Measurements from ENCODE around the gene BIK.
"Not testable (repeated sequence)": the region's sequence is repeated elsewhere in the genome, so short reads cannot be mapped to it uniquely, and the experiment has no call there.

Gene BIK

GRCh38 chr22:43110444-43110926 is at the start of gene BIK:
Gene BIK (plus strand): TSS chr22:43110750. CDS start chr22:43124023, 13,273 bp downstream.
- no peak for DNase-seq

DNA sequence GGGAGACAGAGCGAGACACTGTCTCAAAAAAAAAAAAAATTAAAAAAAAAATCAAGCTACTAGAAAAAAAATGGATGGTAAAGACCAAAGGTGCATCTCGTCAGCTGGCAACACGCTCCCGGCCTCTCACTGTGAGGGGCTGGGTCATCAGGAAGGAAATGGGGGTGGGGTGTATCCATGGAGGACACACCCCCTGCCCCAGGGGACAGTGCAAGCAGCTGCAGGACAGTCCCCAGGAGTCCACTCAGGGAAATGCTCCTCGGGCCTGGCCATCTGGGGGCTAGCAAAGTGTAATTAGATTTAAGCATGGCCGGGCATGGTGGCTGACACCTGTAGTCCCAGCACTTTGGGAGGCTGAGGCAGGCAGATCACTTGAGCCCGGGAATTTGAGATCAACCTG is 44.4 kb upstream of the BIK start:
- no peak for DNase-seq

- no peak for DNase-seq
Measured at GRCh38 chr22:43066844-43067385, 43.6 kb upstream of the BIK start.

DNA sequence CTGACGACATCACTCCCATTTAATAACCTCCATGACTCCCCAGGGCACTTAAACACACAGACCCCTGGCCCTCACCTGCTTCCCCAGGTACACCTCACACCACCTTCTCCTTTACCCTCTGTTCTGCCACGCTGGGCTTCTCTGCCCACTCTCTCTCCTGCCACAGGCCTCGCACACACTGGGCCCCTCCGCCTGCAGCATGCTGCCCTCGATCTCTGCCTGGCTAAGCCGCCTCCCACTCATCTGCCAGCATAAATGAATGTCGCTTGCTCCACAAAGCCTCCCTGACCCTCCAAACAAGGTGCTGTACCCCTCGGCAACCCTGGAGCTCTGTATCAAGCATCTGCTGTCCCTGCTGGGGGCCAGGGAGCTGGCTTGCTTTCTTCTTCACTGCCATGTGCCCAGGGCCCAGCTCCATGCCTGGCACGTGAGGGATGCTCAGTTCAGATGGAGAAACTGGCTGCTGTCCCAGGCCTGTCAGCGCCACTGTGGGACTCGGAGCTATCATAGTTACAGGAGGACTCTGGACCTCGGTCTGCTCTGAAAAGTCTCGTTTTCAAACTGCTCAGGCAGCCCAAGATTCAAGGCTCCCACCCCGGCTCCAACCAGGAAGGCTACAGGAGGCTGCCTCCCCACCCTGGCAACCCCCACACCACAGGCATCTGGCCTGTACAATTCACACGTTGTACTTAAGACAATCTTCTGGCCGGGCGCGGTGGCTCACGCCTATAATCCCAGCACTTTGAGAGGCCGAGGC is 33.3 kb upstream of the BIK start:
- DNase-seq = no peak

- no peak for DNase-seq
Measured at GRCh38 chr22:43078522-43078921, 32.0 kb upstream of the BIK start.

DNA sequence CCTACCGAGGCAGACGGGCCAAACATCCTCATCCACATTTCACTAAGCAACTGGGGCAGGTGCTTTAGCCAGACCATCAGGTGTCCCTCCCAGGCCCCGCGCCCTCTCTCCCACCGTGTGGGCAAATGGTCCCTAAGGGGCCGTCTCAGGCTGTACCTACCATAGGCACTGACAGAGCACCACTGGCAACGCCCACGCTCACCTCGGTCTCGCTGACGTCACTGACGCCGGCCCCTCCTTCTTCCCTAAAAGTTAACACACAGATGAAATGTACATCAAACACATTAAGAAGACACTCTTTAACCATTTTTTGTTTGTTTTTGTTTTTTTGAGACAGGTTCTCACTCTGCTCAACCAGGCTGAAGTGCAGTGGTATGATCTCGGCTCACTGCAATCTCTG is 30.8 kb upstream of the BIK start:
- DNase-seq = no peak

DNA sequence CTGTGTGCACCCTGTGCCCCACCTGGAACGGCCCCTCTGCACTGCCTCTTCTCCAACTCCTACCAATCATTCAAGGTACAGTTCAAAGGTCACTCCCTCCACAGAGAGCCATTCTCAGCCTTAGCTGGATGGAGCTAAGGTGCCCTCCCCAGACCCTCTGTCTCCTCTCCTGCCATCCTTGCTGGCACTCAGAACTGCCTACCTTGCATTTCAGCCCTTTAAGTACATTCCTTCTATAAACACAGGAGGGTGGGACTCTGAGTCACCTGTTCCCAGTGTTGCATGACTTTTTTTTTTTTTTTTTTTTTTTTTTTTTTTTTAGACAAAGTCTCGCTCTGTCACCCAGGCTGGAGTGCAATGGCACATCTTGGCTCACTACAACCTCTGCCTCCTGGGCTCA is 29.9 kb upstream of the BIK start:
- no peak for DNase-seq

DNA sequence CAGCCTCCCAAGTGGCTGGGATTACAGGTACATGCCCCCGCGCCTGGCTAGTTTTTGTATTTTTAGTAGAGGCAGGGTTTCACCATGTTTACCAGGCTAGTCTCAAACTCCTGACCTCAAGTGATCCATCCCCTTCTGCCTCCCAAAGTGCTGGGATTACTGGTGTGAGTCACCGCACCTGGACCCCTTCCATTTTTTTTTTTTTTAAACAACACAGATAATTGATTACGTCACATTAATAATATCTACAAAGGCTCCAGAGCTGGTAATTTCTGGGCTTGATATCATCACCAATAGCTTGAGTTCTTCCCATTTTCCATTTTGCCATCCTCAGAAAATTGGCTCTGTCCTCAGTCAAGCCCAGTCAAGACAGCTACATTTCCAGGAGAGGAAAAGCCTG is 28.6 kb upstream of the BIK start:
- no peak for DNase-seq

DNA sequence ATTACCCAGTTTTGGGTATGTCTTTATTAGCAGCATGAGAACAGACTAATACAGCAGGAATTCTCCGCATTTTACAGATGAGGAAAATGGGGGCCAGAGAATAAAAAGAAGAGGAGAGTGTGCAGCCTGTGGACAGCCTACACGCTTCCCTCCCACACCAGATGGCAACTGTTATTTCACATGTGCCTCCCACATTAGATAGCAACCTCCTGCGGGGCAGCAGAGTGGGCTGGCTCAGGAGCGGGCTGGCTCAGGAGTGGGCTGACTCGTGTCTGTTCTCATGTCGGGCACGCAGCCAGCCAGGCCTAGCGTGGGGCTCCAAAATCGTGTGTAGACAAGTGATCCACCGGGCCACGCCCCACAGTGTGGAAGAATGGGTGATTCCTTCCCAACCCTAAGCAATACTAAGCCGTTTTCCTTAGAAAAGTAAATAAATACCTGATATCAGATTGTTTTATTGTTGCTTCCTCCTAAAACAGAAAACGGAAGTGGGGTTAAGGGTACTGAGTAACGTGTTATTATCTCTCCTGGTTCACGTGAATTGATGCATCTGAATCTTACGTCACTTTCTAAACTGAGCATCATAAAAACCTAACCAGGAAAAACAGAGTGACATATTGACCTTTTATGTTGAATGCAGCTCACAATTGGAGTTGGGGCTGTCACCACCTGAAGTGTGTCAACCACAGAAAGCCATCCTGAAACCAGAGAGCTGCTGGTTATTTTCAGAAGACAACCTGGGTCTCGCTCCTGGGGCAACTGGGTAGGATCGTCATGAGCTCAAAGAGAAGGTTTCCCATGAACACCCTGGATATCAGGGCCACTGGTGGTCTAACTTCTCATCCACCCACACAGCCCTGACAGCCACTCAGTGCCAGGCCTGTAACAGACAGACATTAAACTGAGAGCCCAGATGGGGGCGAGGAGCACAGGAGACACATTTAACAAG is 24.6 kb upstream of the BIK start:
- DNase-seq = no peak

- DNase-seq = no peak
Measured at GRCh38 chr22:43088627-43088983, 21.9 kb upstream of the BIK start.

DNA sequence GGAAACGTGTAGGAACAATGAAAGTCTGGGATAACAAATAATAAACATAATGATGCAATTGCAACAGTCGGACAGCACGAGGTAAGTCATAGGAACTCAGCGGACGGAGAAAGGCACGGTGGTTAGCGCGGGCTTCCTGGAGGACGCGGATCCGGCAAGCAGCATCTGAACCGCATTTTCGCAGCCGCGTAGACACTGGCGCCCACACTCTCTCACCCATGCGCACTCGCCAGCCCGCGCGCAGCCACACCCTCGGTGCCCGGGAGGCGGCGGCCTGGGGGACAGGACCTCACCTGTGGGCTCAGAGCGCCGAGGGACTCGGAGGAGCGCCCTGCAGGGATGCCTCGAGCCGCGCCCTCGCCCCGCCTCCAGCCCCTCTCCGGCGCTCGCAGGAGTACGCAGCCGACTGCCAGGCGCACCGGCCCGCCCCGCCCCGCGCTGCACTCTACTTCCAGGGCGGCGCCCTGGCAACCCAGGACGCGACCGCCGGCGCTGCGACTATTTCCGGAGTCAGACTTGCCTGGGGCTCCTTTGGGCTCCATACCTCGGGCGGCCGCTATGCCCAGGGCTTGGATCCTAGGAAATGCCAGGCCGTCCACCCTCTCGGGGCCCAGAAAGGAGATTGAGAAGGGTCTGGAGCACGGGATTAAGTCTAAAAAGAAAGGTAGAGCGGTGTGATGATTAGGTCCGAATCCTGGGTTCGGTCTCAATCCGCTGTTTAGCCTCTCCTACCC is 21.4 kb upstream of the BIK start, which contains the start of gene TTLL1:
TTLL1 (minus strand) TSS at position 408 of the 734 bp plus-strand sequence. CDS start 13,805 bp downstream, outside the sequence.
- peak; percentile 73 for DNase-seq

- DNase-seq = peak; percentile 83
Measured at GRCh38 chr22:43090130-43090789, 20.3 kb upstream of the BIK start.

GRCh38 chr22:43092085-43092484 is 18.5 kb upstream of the BIK start:
- no peak for DNase-seq

DNA sequence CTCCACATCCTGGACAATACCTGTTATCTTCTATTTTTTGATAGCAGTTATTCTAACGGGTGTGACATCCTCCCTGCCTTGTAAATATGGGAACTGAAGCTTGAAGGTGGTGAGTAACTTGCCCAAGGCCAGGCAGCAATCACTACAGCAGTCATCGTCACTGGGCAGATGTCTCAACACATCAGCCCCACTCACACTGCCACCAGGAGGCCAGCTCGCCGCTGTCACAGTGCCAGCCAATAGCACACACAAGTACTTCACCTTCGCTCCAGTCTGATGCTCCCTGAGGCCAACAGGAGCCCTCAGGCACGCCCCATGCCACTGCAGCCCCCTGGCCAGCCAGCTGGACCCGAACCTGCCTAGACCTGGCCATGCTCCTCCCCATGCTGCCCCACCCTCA is 16.5 kb upstream of the BIK start:
- DNase-seq = peak; percentile 27

DNA sequence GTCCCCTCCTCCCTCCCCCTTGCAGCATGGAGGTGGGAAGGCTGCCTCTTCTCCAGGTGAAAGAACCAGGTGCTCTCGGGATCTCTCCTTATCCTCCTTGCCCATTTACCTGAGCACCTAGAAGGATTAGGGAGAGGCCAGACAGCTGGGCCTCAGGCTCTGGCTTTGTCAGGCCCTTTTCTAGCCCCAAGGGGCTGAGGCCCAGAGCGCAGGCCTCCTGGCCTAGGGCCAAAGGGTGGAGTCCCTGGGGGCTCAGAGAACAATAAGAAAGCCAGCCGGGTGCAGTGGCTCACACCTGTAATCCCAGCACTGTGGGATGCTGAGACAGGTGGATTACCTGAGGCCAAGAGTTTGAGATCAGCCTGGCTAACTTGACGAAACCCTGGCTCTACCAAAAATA is 16.0 kb upstream of the BIK start:
- DNase-seq = no peak

GRCh38 chr22:43096420-43096819 is 14.1 kb upstream of the BIK start:
- no peak for DNase-seq

DNA sequence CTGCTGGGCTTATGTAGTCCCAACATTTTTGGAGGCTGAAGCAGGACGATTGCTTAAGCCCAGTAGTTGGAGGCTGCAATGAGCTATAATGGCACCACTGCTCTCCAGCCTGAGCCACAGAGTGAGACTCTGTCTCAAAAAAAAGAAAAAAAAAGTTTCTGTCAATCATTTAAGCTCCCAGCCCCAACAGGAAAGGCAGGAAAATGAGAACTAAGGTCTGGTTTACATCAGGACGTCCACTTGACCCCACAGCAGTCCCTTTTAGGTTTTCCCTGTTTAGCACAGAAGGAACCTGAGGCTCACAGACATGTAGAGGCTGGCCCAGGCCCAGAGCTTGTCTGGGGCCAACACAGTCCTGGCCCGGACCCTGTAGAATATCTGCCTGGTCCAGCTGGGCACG is 12.2 kb upstream of the BIK start:
- DNase-seq = no peak

DNA sequence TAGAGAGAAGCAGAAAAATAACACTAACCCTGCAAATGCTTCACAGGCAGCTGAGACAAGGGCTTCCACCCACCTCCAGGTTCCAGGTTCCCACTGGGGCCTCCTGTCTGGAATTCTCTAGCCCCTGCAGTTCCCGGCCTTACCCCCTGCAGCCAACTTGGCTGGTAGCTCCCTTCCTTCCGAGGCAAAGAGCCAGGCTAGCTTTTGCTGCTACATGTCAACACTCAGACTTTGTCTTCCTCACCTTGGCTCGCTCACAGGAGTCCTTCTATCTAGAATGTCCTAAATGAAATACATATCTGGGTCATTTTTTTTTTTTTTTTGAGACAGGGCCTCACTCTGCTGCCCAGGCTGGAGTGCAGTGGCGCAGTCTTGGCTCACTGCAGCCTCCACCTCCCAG is 11.5 kb upstream of the BIK start:
- no peak for DNase-seq

DNA sequence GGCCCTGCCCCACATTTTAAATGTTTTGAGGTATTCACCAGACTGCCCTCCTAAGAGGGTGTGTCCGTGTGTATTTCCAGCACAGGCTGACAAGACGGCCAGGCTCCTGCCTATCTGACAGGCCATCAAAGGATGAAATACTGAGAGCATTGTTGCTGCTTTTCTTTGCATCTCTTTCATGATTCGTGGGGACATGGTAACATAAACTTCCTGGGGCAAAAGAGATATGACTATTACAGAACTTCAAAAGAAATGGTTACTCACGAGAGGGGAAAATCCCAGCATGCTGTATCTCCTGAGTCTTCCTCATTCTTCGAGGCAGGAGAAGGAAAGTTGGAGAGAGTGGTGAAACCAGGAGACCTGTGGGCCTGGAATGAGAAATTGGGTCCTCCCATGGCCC is 10.3 kb upstream of the BIK start:
- DNase-seq = no peak

DNA sequence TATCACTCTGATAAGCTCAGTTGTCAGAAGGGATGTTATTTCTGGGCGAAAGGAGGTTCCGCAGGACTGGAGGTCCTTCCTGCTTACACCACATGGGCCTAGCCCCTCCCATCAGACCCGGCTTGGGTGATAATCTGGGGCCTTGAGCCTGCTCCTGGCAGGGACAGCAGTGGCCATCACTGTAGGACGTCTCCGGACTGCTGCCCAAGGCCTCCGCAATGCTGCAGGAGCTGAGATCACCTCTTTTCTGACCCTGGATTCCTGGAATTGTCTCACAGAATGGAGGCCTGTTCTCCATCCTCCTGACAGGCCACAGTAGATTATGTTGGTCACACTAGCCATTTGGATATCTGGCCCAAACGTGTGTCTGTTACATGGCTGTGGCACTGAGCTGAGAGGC is 9.2 kb upstream of the BIK start:
- DNase-seq = no peak

GRCh38 chr22:43104056-43104625 is 6.4 kb upstream of the BIK start:
- not testable (repeated sequence) for DNase-seq

- DNase-seq = not testable (repeated sequence)
Measured at GRCh38 chr22:43104950-43105349, 5.6 kb upstream of the BIK start.
